PC-3 (cell line): Measurements from ENCODE around the gene HSD17B12. TPM values are rescaled to one million over a fixed set of nuclear protein-coding genes. Genes with fewer than 3 reads are reported as not detected.
"Not testable (repeated sequence)": the region's sequence is repeated elsewhere in the genome, so short reads cannot be mapped to it uniquely, and the experiment has no call there.

ENCODE experiments used
- ATAC-seq: fragments of 200-7000 bp; cut with Tn5 transposase; 2 replicates; pipeline ENCODE4 v1.9.1; 2020; ENCODE audit warnings: mild to moderate bottlenecking, moderate library complexity
- BruUV-seq: library from RNA; stranded (reverse); fragments of 400-500 nt; replicated peaks from 2 replicates; lab custom pipeline; 2021; lab: Mats Ljungman, UMichigan
- CTCF ChIA-PET: fragments of 300-600 bp; sonication (Branson Sonifier 250); formaldehyde crosslinking; loops from one replicate; lab custom pipeline; 2022; ENCODE audit warnings: antibody characterized with exemption; lab: Charles Lee
- POLR2A ChIA-PET: fragments of 300-600 bp; sonication (Branson Sonifier 250); formaldehyde crosslinking; loops from one replicate; lab custom pipeline; 2022; ENCODE audit warnings: antibody characterized with exemption; ENCODE audit not compliant: unreplicated experiment; lab: Charles Lee
- DNase-seq: peaks from one replicate; pipeline ENCODE4 v3.0.0-alpha.2; 2015
- H2AFZ ChIP-seq: fragments of 300-600 bp; sonication (generic); 2 replicates; pipeline ENCODE4 v1.6.0; 2016; ENCODE audit warnings: antibody characterized with exemption, low read length
- H3F3A ChIP-seq: fragments of 300-600 bp; sonication (generic); one replicate; pipeline ENCODE4 v1.6.0; 2017; ENCODE audit warnings: antibody characterized with exemption, low read length, control low read depth, mild to moderate bottlenecking; ENCODE audit not compliant: unreplicated experiment
- H3K27ac ChIP-seq: fragments of 300-600 bp; sonication (generic); 2 replicates; pipeline ENCODE4 v1.5.1; 2016; ENCODE audit warnings: mild to moderate bottlenecking, low read length
- H3K27me3 ChIP-seq: fragments of 300-600 bp; sonication (generic); 2 replicates; pipeline ENCODE4 v1.6.1; 2016; ENCODE audit warnings: low read length, mixed read lengths
- H3K36me3 ChIP-seq: fragments of 300-600 bp; sonication (generic); 2 replicates; pipeline ENCODE4 v1.6.1; 2016; ENCODE audit warnings: low read depth, mixed run types, low read length, mixed read lengths
- H3K4me1 ChIP-seq: fragments of 300-600 bp; sonication (generic); 2 replicates; pipeline ENCODE4 v1.5.1; 2016; ENCODE audit warnings: low read length; ENCODE audit not compliant: insufficient read depth
- H3K4me2 ChIP-seq: fragments of 300-600 bp; sonication (generic); 2 replicates; pipeline ENCODE4 v1.6.0; 2016; ENCODE audit warnings: low read length
- H3K4me3 ChIP-seq: fragments of 300-600 bp; sonication (generic); 2 replicates; pipeline ENCODE4 v1.5.1; 2016; ENCODE audit warnings: mild to moderate bottlenecking, low read length, mixed read lengths
- H3K79me2 ChIP-seq: fragments of 300-600 bp; sonication (generic); 2 replicates; pipeline ENCODE4 v1.6.1; 2017; ENCODE audit warnings: low read length, mixed read lengths
- H3K9ac ChIP-seq: fragments of 300-600 bp; sonication (generic); 2 replicates; pipeline ENCODE4 v1.6.0; 2016; ENCODE audit warnings: mild to moderate bottlenecking, low read length
- H3K9me2 ChIP-seq: fragments of 300-600 bp; sonication (generic); replicated peaks from 2 replicates; pipeline ENCODE4 v1.6.1; 2016; ENCODE audit warnings: mixed run types, low read length, mixed read lengths
- H3K9me3 ChIP-seq: fragments of 300-600 bp; sonication (generic); 2 replicates; pipeline ENCODE4 v1.6.1; 2016; ENCODE audit warnings: low read length, mixed read lengths
- H4K20me1 ChIP-seq: fragments of 300-600 bp; sonication (generic); 2 replicates; pipeline ENCODE4 v1.6.1; 2016; ENCODE audit warnings: low read length, mixed read lengths
- CTCF ChIP-seq: fragments of 300-600 bp; sonication (generic); conservative IDR thresholded peaks from 2 replicates; pipeline ENCODE4 v1.5.1; 2017; ENCODE audit warnings: antibody characterized with exemption, low read depth, mild to moderate bottlenecking, low read length
- EZH2 ChIP-seq: fragments of 300-600 bp; sonication (generic); IDR thresholded peaks from one replicate; pipeline ENCODE4 v1.6.1; 2017; ENCODE audit warnings: antibody characterized with exemption, mild to moderate bottlenecking, low read length; ENCODE audit not compliant: unreplicated experiment
- EZH2phosphoT487 ChIP-seq: fragments of 300-600 bp; sonication (generic); IDR thresholded peaks from 2 replicates; pipeline ENCODE4 v1.6.1; 2018; ENCODE audit warnings: mild to moderate bottlenecking, antibody characterized with exemption, low read length, borderline replicate concordance
- intact Hi-C: fragments of 100-400 bp; cut with micrococcal nuclease; formaldehyde crosslinking; loops from 2 replicates; pipeline ENCODE4 v1.9.0; 2023
- total RNA-seq: library from RNA; depleted of rRNA; stranded (reverse); fragments of >200 nt; gene quantifications from 2 replicates; pipeline ENCODE4 v1.2.3, GENCODE V29; 2014

HSD17B12 gene
- total RNA-seq, 1 experiment from 2014 or later = 77.6 TPM

GRCh38 chr11:43676933-43677332 is 3.6 kb upstream of the HSD17B12 start:
- no peak for DNase-seq
- ChIA-PET POLR2A (no interaction called here), CTCF (no interaction called here)
- Histone ChIP-seq H3K9ac (no peak overlapping the region), H3K9me3 (no peaks in the 10 kb centered on the region), H3K9me2 (no peaks in the 10 kb centered on the region), H3K27me3 (peaks cover 3% of the 10 kb centered on the region; the same call in 1 of the 2 replicates), H3K27ac (no peak overlapping the region), H3K79me2 (peaks cover 13% of the 10 kb centered on the region), H3K4me2 (no peak overlapping the region), H3K4me3 (no peak overlapping the region), H2AFZ (no peak overlapping the region), H3K36me3 (no peaks in the 10 kb centered on the region), H3F3A (no peaks in the 10 kb centered on the region), H3K4me1 (peaks cover 2% of the 10 kb centered on the region; the same call in 1 of the 2 replicates), H4K20me1 (no peaks in the 10 kb centered on the region)
- BruUV-seq = no TSS peak
- TF ChIP-seq CTCF = no peak
- TF ChIP-seq EZH2phosphoT487 = no peak
- no peak for ATAC-seq
- intact Hi-C loops = no loop called here

- peaks cover 17% of the 10 kb centered on the region for H3K4me1 ChIP-seq
- BruUV-seq = no TSS peak
- H3K9me3 ChIP-seq = no peaks in the 10 kb centered on the region
- ChIA-PET POLR2A (interaction anchor here (0.5 kb wide), 1 partner anchor 30 kb away, joined by 3 read pairs; no protein-coding TSS in a partner anchor), CTCF (no interaction called here)
- peak overlapping the region; percentile 70; the same call in 1 of the 2 replicates for H2AFZ ChIP-seq
- H3K36me3 ChIP-seq = peaks cover 19% of the 10 kb centered on the region
- peak overlapping the region; percentile 96 for H3K9ac ChIP-seq
- intact Hi-C loops = loop anchor here (2.0 to 5.0 kb wide), 4 partner anchors 37 to 171 kb away; no protein-coding TSS in a partner anchor
- H4K20me1 ChIP-seq = 0 out of 2 replicates have a peak, but pooled peaks cover 16% of the 10 kb centered on the region
- H3K4me3 ChIP-seq = peak overlapping the region; percentile 98
- TF ChIP-seq CTCF = no peak
- no peak for TF ChIP-seq EZH2
- no peak for TF ChIP-seq EZH2phosphoT487
- no peaks in the 10 kb centered on the region for H3K27me3 ChIP-seq
- no peaks in the 10 kb centered on the region for H3F3A ChIP-seq
- no peak for ATAC-seq
- H3K9me2 ChIP-seq = no peaks in the 10 kb centered on the region
- peak; percentile 23 for DNase-seq
- peak overlapping the region; percentile 99 for H3K4me2 ChIP-seq
- peaks cover 57% of the 10 kb centered on the region for H3K79me2 ChIP-seq
- H3K27ac ChIP-seq = peak overlapping the region; percentile 76
Observed at GRCh38 chr11:43681401-43681942, 934 bp downstream of the HSD17B12 start.

DNA sequence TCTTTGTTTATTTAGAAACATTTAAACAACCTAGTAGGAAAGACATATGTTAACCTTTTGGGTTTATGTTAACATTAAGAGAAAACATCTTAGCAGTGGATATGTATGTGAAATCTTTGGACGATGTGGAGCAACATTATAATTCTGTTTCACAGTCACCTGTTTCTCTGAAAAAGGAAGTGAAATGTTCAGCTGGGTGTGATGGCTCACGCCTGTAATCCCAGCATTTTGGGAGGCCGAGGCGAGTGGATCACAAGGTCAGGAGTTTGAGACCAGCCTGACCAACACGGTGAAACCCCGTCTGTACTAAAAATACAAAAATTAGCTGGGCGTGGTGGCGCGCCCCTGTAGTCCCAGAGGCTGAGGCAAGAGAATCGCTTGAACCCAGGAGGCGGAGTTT is 1.5 kb downstream of the HSD17B12 start:
- DNase-seq, H3K9me3 ChIP-seq, H3K27me3 ChIP-seq, H3K27ac ChIP-seq, H3F3A ChIP-seq, CTCF ChIA-PET, H3K9me2 ChIP-seq, ATAC-seq, BruUV-seq, POLR2A ChIA-PET: not testable (repeated sequence)
- Histone ChIP-seq H3K4me3 (peak overlapping the region; percentile 98), H3K4me1 (peaks cover 18% of the 10 kb centered on the region), H4K20me1 (0 out of 2 replicates have a peak, but pooled peaks cover 16% of the 10 kb centered on the region), H3K36me3 (peaks cover 19% of the 10 kb centered on the region), H3K9ac (peak overlapping the region; percentile 96), H3K4me2 (peak overlapping the region; percentile 99), H2AFZ (0 out of 2 replicates have a peak overlapping the region, but pooled peaks have one; percentile 70), H3K79me2 (peaks cover 64% of the 10 kb centered on the region)
- intact Hi-C loops = loop anchor here (5.0 kb wide), 2 partner anchors 120 to 170 kb away; no protein-coding TSS in a partner anchor
